ENCODE measurements around the gene EPS8L2.

DNA sequence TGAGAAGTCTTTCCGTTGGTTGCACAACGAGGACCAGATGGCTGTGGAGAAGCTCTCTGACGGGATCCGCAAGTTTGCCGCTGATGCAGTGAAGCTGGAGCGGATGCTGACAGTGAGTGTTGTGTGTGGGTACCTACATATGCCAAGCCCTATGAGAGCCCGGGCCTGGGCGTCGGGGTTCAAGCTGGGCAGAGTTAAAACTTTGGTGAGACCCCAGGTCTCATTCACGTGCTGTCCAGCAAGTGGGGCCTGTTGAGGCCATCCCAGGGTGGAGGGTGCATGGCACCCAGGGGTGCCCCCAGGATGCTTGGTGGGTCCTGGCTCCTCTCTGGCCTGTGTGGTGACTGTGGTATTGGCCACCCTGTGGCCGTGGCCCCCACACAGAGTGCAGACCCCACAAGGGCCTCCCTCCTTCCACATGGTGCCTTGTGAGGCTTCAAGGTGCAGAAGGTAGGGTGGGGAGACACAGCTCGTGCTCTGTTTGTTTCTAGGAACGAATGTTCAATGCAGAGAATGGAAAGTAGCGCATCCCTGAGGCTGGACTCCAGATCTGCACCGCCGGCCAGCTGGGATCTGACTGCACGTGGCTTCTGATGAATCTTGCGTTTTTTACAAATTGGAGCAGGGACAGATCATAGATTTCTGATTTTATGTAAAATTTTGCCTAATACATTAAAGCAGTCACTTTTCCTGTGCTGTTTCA, 58.4 kb downstream of the EPS8L2 start:
- TF ChIP-seq POLR2AphosphoS5 (IDR thresholded peaks at IDR 0.05; ENCODE audit: low read depth, low read length), result no peak
- TF ChIP-seq, protein P1, sequence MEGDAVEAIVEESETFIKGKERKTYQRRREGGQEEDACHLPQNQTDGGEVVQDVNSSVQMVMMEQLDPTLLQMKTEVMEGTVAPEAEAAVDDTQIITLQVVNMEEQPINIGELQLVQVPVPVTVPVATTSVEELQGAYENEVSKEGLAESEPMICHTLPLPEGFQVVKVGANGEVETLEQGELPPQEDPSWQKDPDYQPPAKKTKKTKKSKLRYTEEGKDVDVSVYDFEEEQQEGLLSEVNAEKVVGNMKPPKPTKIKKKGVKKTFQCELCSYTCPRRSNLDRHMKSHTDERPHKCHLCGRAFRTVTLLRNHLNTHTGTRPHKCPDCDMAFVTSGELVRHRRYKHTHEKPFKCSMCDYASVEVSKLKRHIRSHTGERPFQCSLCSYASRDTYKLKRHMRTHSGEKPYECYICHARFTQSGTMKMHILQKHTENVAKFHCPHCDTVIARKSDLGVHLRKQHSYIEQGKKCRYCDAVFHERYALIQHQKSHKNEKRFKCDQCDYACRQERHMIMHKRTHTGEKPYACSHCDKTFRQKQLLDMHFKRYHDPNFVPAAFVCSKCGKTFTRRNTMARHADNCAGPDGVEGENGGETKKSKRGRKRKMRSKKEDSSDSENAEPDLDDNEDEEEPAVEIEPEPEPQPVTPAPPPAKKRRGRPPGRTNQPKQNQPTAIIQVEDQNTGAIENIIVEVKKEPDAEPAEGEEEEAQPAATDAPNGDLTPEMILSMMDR (IDR thresholded peaks at IDR 0.05; ENCODE audit: control extremely low read depth in 1 of 3, insufficient read depth in 1 of 3, low read depth in 1 of 3, low read length in 3 of 3), result no peak
- no peak for TF ChIP-seq GABPA (IDR thresholded peaks at IDR 0.05; ENCODE audit: borderline replicate concordance, insufficient read depth, low read length)
- no peak for TF ChIP-seq SRF (IDR thresholded peaks at IDR 0.05; ENCODE audit: low read depth, low read length)
- no peak for TF ChIP-seq NRF1 (IDR thresholded peaks at IDR 0.05; ENCODE audit: low read depth, low read length)
- TF ChIP-seq JUND (IDR thresholded peaks at IDR 0.05; ENCODE audit: low read length), result no peak
- TF ChIP-seq, protein P2, sequence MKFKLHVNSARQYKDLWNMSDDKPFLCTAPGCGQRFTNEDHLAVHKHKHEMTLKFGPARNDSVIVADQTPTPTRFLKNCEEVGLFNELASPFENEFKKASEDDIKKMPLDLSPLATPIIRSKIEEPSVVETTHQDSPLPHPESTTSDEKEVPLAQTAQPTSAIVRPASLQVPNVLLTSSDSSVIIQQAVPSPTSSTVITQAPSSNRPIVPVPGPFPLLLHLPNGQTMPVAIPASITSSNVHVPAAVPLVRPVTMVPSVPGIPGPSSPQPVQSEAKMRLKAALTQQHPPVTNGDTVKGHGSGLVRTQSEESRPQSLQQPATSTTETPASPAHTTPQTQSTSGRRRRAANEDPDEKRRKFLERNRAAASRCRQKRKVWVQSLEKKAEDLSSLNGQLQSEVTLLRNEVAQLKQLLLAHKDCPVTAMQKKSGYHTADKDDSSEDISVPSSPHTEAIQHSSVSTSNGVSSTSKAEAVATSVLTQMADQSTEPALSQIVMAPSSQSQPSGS (IDR thresholded peaks at IDR 0.05; ENCODE audit: low read length), result no peak
- TF ChIP-seq RAD21 (IDR thresholded peaks at IDR 0.05 in 1 of 2, conservative IDR thresholded peaks at IDR 0.05 in 1 of 2; ENCODE audit: low read depth in 2 of 2, low read length in 2 of 2), result no peak
- TF ChIP-seq CEBPB (IDR thresholded peaks at IDR 0.05; ENCODE audit: low read depth, low read length), result no peak
- no peak for TF ChIP-seq RXRA (IDR thresholded peaks at IDR 0.05; ENCODE audit: insufficient read depth, low read depth, low read length)
- TF ChIP-seq BCL11A (IDR thresholded peaks at IDR 0.05; ENCODE audit: low read depth in 2 of 2, low read length in 2 of 2), result no peak
- no peak for TF ChIP-seq CBX8 (IDR thresholded peaks at IDR 0.05; ENCODE audit: borderline replicate concordance, low read depth, low read length)
- no peak for TF ChIP-seq MAFK (IDR thresholded peaks at IDR 0.05; ENCODE audit: low read depth, low read length)
- TF ChIP-seq POLR2A (IDR thresholded peaks at IDR 0.05; ENCODE audit: control extremely low read depth in 1 of 2, low read depth in 2 of 2, low read length in 2 of 2), result no peak

Measured in H1 (cell line).